Body of pancreas (tissue), 4 donors: ENCODE measurements around the gene CREB5.

Experiments used
- POLR2A ChIP-seq, 3 donors: fragments of 450-650 bp; IDR thresholded peaks; one replicate each; pipeline ENCODE4 v1.6.1; 2016; ENCODE audit warnings: antibody characterized with exemption in 3 of 3, mild to moderate bottlenecking in 2 of 3
- TF ChIP-seq, protein P1 (sequence below), 7 experiments: fragments of 450-650 bp in 4 of 7; fragments of 200-600 bp in 3 of 7; sonication (generic) in 3 of 7; IDR thresholded peaks; one replicate each; pipeline ENCODE4 v1.5.1; 2016 to 2019; ENCODE audit warnings: antibody characterized with exemption in 7 of 7

GRCh38 chr7:28792858-28793257 is 380.5 kb downstream of the CREB5 start:
- TF ChIP-seq, protein P1, sequence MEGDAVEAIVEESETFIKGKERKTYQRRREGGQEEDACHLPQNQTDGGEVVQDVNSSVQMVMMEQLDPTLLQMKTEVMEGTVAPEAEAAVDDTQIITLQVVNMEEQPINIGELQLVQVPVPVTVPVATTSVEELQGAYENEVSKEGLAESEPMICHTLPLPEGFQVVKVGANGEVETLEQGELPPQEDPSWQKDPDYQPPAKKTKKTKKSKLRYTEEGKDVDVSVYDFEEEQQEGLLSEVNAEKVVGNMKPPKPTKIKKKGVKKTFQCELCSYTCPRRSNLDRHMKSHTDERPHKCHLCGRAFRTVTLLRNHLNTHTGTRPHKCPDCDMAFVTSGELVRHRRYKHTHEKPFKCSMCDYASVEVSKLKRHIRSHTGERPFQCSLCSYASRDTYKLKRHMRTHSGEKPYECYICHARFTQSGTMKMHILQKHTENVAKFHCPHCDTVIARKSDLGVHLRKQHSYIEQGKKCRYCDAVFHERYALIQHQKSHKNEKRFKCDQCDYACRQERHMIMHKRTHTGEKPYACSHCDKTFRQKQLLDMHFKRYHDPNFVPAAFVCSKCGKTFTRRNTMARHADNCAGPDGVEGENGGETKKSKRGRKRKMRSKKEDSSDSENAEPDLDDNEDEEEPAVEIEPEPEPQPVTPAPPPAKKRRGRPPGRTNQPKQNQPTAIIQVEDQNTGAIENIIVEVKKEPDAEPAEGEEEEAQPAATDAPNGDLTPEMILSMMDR (IDR thresholded peaks at IDR 0.05), result no peak
- TF ChIP-seq POLR2A (IDR thresholded peaks at IDR 0.05), result no peak
